ENCODE measurements around the gene FRMD4A. TPM values are rescaled to one million over a fixed set of nuclear protein-coding genes. Genes with fewer than 3 reads are reported as not detected.

Gene FRMD4A
- total RNA-seq, 2 experiments from 2014 or later: 0.17 TPM; not detected in 1

DNA sequence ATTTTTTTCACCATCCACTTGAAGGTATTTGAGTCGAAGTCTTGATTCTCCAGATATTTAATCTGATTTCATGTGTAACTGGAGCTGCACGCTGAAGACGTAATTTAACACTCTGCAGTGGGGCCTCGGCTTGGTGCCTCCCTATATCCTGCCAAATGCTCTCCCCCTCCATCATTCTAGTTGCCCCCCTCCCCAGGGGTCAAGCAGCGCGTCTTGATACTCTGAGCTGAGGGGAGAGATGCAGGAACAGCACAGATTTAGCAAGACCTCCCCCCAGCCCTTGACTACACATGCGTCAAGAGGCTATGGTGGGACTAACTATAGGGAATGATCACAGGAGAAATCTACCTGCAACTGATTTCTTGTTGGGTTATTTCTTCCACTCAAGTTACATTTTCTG lies 658.2 kb downstream of the FRMD4A start:
- no peaks in the 10 kb centered on the region for H4K20me1 ChIP-seq (ENCODE audit: insufficient read depth, low read length)
- CTCF ChIA-PET (ENCODE audit: unreplicated experiment): no interaction called here
- no peak for TF ChIP-seq EZH2phosphoT487 (IDR thresholded peaks at IDR 0.05; ENCODE audit: borderline replicate concordance, low read depth, low read length)
- TF ChIP-seq, protein P1, sequence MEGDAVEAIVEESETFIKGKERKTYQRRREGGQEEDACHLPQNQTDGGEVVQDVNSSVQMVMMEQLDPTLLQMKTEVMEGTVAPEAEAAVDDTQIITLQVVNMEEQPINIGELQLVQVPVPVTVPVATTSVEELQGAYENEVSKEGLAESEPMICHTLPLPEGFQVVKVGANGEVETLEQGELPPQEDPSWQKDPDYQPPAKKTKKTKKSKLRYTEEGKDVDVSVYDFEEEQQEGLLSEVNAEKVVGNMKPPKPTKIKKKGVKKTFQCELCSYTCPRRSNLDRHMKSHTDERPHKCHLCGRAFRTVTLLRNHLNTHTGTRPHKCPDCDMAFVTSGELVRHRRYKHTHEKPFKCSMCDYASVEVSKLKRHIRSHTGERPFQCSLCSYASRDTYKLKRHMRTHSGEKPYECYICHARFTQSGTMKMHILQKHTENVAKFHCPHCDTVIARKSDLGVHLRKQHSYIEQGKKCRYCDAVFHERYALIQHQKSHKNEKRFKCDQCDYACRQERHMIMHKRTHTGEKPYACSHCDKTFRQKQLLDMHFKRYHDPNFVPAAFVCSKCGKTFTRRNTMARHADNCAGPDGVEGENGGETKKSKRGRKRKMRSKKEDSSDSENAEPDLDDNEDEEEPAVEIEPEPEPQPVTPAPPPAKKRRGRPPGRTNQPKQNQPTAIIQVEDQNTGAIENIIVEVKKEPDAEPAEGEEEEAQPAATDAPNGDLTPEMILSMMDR (conservative IDR thresholded peaks at IDR 0.05; ENCODE audit: low read length): no peak
- POLR2A ChIA-PET: no interaction called here
- no peak for DNase-seq (ENCODE audit: low spot score)
- H3K79me2 ChIP-seq (ENCODE audit: insufficient read depth, low read depth, low read length): no peaks in the 10 kb centered on the region
- BruUV-seq (replicated peaks): no TSS peak
- no peak overlapping the region for H2AFZ ChIP-seq (ENCODE audit: low read length)
- no peaks in the 10 kb centered on the region for H3K9me3 ChIP-seq (ENCODE audit: low read length)
- no peak overlapping the region for H3K4me3 ChIP-seq (ENCODE audit: low read depth, low read length, poor library complexity, severe bottlenecking)
- no peaks in the 10 kb centered on the region for H3K4me1 ChIP-seq (ENCODE audit: insufficient read depth, low read length, poor library complexity, severe bottlenecking)
- no peaks in the 10 kb centered on the region for H3K36me3 ChIP-seq (ENCODE audit: insufficient read depth, low read length)
- no peak overlapping the region for H3K27ac ChIP-seq (ENCODE audit: low read depth, low read length, poor library complexity, severe bottlenecking)
- H3K4me2 ChIP-seq (ENCODE audit: low read length): no peak overlapping the region
- intact Hi-C loops (cut with micrococcal nuclease; ENCODE audit: unreplicated experiment): no loop called here
- no peaks in the 10 kb centered on the region for H3K9me2 ChIP-seq (ENCODE audit: insufficient read depth, low read length)

GRCh38 chr10:13671904-13672303 lies 658.8 kb downstream of the FRMD4A start:
- POLR2A ChIA-PET: no interaction called here
- H3K4me3 ChIP-seq (ENCODE audit: low read depth, low read length, poor library complexity, severe bottlenecking): no peak overlapping the region
- H3K27ac ChIP-seq (ENCODE audit: low read depth, low read length, poor library complexity, severe bottlenecking): no peak overlapping the region
- no peaks in the 10 kb centered on the region for H3K36me3 ChIP-seq (ENCODE audit: insufficient read depth, low read length)
- intact Hi-C loops (cut with micrococcal nuclease; ENCODE audit: unreplicated experiment): no loop called here
- DNase-seq (ENCODE audit: low spot score): no peak
- H3K9me3 ChIP-seq (ENCODE audit: low read length): no peaks in the 10 kb centered on the region
- H3K79me2 ChIP-seq (ENCODE audit: insufficient read depth, low read depth, low read length): no peaks in the 10 kb centered on the region
- no peak overlapping the region for H2AFZ ChIP-seq (ENCODE audit: low read length)
- no TSS peak for BruUV-seq (replicated peaks)
- H3K9me2 ChIP-seq (ENCODE audit: insufficient read depth, low read length): no peaks in the 10 kb centered on the region
- H3K4me1 ChIP-seq (ENCODE audit: insufficient read depth, low read length, poor library complexity, severe bottlenecking): no peaks in the 10 kb centered on the region
- H4K20me1 ChIP-seq (ENCODE audit: insufficient read depth, low read length): no peaks in the 10 kb centered on the region
- H3K4me2 ChIP-seq (ENCODE audit: low read length): no peak overlapping the region
- TF ChIP-seq EZH2phosphoT487 (IDR thresholded peaks at IDR 0.05; ENCODE audit: borderline replicate concordance, low read depth, low read length): no peak
- TF ChIP-seq, protein P1 (conservative IDR thresholded peaks at IDR 0.05; ENCODE audit: low read length): no peak
- CTCF ChIA-PET (ENCODE audit: unreplicated experiment): no interaction called here

GRCh38 chr10:13670311-13670710 lies 660.4 kb downstream of the FRMD4A start:
- ChIA-PET CTCF (ENCODE audit: unreplicated experiment) (no interaction called here), POLR2A (no interaction called here)
- H3K9me2 ChIP-seq (ENCODE audit: insufficient read depth, low read length): no peaks in the 10 kb centered on the region
- no peaks in the 10 kb centered on the region for H3K4me1 ChIP-seq (ENCODE audit: insufficient read depth, low read length, poor library complexity, severe bottlenecking)
- no peak overlapping the region for H3K27ac ChIP-seq (ENCODE audit: low read depth, low read length, poor library complexity, severe bottlenecking)
- H3K36me3 ChIP-seq (ENCODE audit: insufficient read depth, low read length): no peaks in the 10 kb centered on the region
- H4K20me1 ChIP-seq (ENCODE audit: insufficient read depth, low read length): no peaks in the 10 kb centered on the region
- no TSS peak for BruUV-seq (replicated peaks)
- no peak for DNase-seq (ENCODE audit: low spot score)
- H3K79me2 ChIP-seq (ENCODE audit: insufficient read depth, low read depth, low read length): no peaks in the 10 kb centered on the region
- no peaks in the 10 kb centered on the region for H3K9me3 ChIP-seq (ENCODE audit: low read length)
- intact Hi-C loops (cut with micrococcal nuclease; ENCODE audit: unreplicated experiment): no loop called here
- no peak overlapping the region for H3K4me3 ChIP-seq (ENCODE audit: low read depth, low read length, poor library complexity, severe bottlenecking)
- H3K4me2 ChIP-seq (ENCODE audit: low read length): no peak overlapping the region
- H2AFZ ChIP-seq (ENCODE audit: low read length): no peak overlapping the region
- no peak for TF ChIP-seq EZH2phosphoT487 (IDR thresholded peaks at IDR 0.05; ENCODE audit: borderline replicate concordance, low read depth, low read length)
- TF ChIP-seq, protein P1 (conservative IDR thresholded peaks at IDR 0.05; ENCODE audit: low read length): no peak
